H1 (cell line): ENCODE data around the gene STAT3. TPM values are rescaled to one million over a fixed set of nuclear protein-coding genes. Genes with fewer than 3 reads are reported as not detected.

Source experiments
- BRCA1 ChIP-seq: IDR thresholded peaks from 2 replicates; pipeline ENCODE4 v1.6.1; 2012; ENCODE audit warnings: low read depth, low read length, improper control_type of control experiment
- JUN ChIP-seq: IDR thresholded peaks from 2 replicates; pipeline ENCODE4 v1.6.1; 2011; ENCODE audit warnings: low read depth, mild to moderate bottlenecking, improper control_type of control experiment, low read length
- JUND ChIP-seq: IDR thresholded peaks from 2 replicates; pipeline ENCODE4 v1.6.1; 2011; ENCODE audit warnings: mild to moderate bottlenecking, improper control_type of control experiment, low read length
- KDM5A ChIP-seq: fragments of 200-600 bp; IDR thresholded peaks from 2 replicates; pipeline ENCODE4 v1.7.1; 2012; ENCODE audit warnings: mild to moderate bottlenecking, low read length, inconsistent platforms, mixed read lengths
- TBP ChIP-seq: IDR thresholded peaks from 2 replicates; pipeline ENCODE4 v1.6.1; 2011; ENCODE audit warnings: low read depth, low read length, improper control_type of control experiment
- polyA plus RNA-seq, 7 experiments: library from polyadenylated mRNA; depleted of rRNA in 3 of 7; stranded (reverse) in 5 of 7; unstranded in 2 of 7; fragments of >200 nt in 5 of 7; fragments of 200-250 nt in 2 of 7; gene quantifications; 1 replicate in 5 of 7; 2 replicates in 1 of 7; 4 replicates in 1 of 7; pipeline versions ENCODE4 v1.2.1 to v1.2.3, GENCODE V29; 2011 to 2013; ENCODE audit warnings: missing spikeins in 2 of 7, mixed read lengths in 2 of 7
- total RNA-seq: library from RNA; stranded (reverse); fragmentation: NEBNext Ultra II Directional; extraction: Animal tissue kit (Norgen Biotek cat#: 25700); gene quantifications from 2 replicates; pipeline ENCODE4 v1.2.1, GENCODE V29; 2021
- TF ChIP-seq, protein P1 (sequence below): fragments of 300-600 bp; sonication (generic); IDR thresholded peaks from 2 replicates; pipeline ENCODE4 v1.7.1; 2012; ENCODE audit warnings: low read length, moderate library complexity, mild to moderate bottlenecking, inconsistent platforms; ENCODE audit not compliant: insufficient replicate concordance
- TF ChIP-seq, protein P2 (sequence below), 3 experiments: IDR thresholded peaks; 1 replicate in 2 of 3; 2 replicates in 1 of 3; pipeline versions ENCODE4 v1.5.1 to v1.6.1; 2011; ENCODE audit warnings: low read length in 3 of 3, mild to moderate bottlenecking in 3 of 3, inconsistent platforms in 2 of 3, low read depth in 1 of 3, moderate library complexity in 1 of 3; ENCODE audit not compliant: insufficient read depth in 1 of 3; ENCODE audit errors: control extremely low read depth in 1 of 3

The STAT3 gene
- total and polyA plus RNA-seq, 2 of the 8 experiments (the other 6 are each of a cell fraction or from before 2014, with no cell fraction given): 38.4 to 94.1 TPM

DNA sequence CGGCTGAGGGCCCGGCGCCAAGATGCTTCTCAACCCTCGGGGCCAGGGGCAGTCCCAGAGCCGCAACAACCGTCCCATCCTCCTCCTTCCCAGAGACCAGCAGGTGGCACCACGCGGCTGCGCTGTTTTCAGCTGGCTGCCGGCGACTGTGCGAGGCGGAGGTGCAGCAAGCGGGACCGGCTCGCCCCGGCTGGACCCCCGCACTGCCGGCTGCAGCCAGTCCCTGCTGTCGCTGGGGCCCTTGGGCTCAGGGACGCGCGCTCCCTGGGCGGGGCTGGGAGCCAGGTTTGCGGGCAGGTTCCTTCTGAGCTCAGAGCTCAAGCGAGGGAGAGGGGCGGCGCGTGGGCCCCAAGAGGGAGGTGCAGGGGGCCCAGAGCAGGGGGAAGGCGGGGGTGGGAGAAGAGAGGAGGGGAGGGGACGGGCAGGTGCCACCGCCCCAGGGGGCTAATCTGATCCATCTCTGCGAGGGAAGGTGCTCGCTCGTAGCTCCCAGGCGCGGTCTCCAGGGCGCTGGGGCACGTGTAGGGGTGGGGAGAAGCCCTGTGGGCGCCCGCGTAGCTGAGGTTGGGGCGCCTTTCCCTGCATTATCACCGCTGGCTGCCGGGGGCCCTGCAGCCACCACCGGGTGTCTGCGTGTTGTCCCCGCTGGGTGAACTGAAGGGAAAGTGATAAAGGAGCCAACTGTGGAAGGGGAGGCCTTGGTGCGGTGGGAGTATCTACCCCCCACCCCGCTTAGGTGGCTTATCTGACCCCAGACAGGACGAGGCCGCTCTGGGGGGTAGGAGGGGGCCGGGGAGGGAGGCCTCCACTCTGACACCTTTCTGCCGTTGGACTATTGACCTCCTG lies 75.7 kb downstream of the STAT3 start (continued):
- TF ChIP-seq, protein P1, sequence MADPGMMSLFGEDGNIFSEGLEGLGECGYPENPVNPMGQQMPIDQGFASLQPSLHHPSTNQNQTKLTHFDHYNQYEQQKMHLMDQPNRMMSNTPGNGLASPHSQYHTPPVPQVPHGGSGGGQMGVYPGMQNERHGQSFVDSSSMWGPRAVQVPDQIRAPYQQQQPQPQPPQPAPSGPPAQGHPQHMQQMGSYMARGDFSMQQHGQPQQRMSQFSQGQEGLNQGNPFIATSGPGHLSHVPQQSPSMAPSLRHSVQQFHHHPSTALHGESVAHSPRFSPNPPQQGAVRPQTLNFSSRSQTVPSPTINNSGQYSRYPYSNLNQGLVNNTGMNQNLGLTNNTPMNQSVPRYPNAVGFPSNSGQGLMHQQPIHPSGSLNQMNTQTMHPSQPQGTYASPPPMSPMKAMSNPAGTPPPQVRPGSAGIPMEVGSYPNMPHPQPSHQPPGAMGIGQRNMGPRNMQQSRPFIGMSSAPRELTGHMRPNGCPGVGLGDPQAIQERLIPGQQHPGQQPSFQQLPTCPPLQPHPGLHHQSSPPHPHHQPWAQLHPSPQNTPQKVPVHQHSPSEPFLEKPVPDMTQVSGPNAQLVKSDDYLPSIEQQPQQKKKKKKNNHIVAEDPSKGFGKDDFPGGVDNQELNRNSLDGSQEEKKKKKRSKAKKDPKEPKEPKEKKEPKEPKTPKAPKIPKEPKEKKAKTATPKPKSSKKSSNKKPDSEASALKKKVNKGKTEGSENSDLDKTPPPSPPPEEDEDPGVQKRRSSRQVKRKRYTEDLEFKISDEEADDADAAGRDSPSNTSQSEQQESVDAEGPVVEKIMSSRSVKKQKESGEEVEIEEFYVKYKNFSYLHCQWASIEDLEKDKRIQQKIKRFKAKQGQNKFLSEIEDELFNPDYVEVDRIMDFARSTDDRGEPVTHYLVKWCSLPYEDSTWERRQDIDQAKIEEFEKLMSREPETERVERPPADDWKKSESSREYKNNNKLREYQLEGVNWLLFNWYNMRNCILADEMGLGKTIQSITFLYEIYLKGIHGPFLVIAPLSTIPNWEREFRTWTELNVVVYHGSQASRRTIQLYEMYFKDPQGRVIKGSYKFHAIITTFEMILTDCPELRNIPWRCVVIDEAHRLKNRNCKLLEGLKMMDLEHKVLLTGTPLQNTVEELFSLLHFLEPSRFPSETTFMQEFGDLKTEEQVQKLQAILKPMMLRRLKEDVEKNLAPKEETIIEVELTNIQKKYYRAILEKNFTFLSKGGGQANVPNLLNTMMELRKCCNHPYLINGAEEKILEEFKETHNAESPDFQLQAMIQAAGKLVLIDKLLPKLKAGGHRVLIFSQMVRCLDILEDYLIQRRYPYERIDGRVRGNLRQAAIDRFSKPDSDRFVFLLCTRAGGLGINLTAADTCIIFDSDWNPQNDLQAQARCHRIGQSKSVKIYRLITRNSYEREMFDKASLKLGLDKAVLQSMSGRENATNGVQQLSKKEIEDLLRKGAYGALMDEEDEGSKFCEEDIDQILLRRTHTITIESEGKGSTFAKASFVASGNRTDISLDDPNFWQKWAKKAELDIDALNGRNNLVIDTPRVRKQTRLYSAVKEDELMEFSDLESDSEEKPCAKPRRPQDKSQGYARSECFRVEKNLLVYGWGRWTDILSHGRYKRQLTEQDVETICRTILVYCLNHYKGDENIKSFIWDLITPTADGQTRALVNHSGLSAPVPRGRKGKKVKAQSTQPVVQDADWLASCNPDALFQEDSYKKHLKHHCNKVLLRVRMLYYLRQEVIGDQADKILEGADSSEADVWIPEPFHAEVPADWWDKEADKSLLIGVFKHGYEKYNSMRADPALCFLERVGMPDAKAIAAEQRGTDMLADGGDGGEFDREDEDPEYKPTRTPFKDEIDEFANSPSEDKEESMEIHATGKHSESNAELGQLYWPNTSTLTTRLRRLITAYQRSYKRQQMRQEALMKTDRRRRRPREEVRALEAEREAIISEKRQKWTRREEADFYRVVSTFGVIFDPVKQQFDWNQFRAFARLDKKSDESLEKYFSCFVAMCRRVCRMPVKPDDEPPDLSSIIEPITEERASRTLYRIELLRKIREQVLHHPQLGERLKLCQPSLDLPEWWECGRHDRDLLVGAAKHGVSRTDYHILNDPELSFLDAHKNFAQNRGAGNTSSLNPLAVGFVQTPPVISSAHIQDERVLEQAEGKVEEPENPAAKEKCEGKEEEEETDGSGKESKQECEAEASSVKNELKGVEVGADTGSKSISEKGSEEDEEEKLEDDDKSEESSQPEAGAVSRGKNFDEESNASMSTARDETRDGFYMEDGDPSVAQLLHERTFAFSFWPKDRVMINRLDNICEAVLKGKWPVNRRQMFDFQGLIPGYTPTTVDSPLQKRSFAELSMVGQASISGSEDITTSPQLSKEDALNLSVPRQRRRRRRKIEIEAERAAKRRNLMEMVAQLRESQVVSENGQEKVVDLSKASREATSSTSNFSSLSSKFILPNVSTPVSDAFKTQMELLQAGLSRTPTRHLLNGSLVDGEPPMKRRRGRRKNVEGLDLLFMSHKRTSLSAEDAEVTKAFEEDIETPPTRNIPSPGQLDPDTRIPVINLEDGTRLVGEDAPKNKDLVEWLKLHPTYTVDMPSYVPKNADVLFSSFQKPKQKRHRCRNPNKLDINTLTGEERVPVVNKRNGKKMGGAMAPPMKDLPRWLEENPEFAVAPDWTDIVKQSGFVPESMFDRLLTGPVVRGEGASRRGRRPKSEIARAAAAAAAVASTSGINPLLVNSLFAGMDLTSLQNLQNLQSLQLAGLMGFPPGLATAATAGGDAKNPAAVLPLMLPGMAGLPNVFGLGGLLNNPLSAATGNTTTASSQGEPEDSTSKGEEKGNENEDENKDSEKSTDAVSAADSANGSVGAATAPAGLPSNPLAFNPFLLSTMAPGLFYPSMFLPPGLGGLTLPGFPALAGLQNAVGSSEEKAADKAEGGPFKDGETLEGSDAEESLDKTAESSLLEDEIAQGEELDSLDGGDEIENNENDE: no peak
- TF ChIP-seq TBP: peak; percentile 13; the same call in 1 of the 2 replicates
- peak; percentile 35; the same call in 1 of the 2 replicates for TF ChIP-seq JUND
- TF ChIP-seq BRCA1: no peak
- TF ChIP-seq KDM5A: no peak
- TF ChIP-seq JUN: peak; percentile 46; the same call in 1 of the 2 replicates
- TF ChIP-seq, protein P2, sequence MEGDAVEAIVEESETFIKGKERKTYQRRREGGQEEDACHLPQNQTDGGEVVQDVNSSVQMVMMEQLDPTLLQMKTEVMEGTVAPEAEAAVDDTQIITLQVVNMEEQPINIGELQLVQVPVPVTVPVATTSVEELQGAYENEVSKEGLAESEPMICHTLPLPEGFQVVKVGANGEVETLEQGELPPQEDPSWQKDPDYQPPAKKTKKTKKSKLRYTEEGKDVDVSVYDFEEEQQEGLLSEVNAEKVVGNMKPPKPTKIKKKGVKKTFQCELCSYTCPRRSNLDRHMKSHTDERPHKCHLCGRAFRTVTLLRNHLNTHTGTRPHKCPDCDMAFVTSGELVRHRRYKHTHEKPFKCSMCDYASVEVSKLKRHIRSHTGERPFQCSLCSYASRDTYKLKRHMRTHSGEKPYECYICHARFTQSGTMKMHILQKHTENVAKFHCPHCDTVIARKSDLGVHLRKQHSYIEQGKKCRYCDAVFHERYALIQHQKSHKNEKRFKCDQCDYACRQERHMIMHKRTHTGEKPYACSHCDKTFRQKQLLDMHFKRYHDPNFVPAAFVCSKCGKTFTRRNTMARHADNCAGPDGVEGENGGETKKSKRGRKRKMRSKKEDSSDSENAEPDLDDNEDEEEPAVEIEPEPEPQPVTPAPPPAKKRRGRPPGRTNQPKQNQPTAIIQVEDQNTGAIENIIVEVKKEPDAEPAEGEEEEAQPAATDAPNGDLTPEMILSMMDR (IDR thresholded peaks at IDR 0.05; ENCODE audit: control extremely low read depth in 1 of 3, insufficient read depth in 1 of 3, low read depth in 1 of 3, low read length in 3 of 3): peak; percentile 67 to 81 (median 74)
